ENCODE results near the gene NEDD9.

The NEDD9 gene

GRCh38 chr6:11272491-11273192 is 40.2 kb upstream of the NEDD9 start:
- no peak overlapping the region for H3K4me3 ChIP-seq (ENCODE audit: low read depth in 1 of 2, low read length in 1 of 2)
- H3K36me3 ChIP-seq: peaks cover 40% of the 10 kb centered on the region
- H3K27me3 ChIP-seq: no peaks in the 10 kb centered on the region
- peak overlapping the region; percentile 28 for H3K27ac ChIP-seq
- no peak for TF ChIP-seq CTCF (IDR thresholded peaks at IDR 0.05)
- no peaks in the 10 kb centered on the region for H3K4me1 ChIP-seq (ENCODE audit: control insufficient read depth in 1 of 2, insufficient read depth in 1 of 2, low read depth in 1 of 2, low read length in 1 of 2)
- no peaks in the 10 kb centered on the region for H3K9me3 ChIP-seq

DNA sequence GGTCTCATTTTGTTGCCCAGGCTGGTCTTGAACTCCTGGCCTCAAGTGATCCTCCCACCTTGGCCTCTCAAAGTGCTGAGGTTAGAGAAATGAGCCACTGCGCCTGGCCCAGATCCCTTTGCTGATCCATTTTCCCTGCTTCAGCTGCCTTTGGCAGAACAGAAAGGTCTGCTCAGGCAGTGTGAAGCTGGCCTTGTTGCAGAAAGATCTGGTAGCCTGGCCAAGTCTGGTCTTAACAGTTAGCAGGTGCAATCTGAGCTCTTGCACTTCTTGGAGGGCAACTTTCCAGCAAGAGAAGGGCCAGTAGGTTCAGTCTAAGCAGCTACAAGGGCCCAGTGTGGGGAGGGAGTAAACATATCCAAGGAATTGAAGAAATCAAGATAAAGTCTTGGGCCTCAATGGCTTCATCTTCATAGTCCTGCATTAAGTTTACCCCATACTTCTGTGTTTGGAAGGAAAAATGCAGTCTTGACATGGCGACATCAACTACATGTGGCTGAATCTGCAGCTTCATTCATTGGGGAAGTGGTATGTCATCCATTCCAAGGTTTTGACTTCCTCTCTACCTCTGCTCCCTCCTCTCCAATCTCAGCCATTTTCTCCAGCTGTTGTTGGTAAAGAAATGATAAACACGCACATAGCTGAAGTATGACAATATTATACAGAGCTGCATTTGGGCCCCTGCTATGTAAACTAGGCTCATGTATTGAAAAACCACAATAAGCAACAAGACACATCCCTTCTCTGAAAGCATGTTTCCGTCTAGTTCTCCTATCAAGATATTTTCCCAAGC is 39.0 kb upstream of the NEDD9 start:
- Histone ChIP-seq H3K27ac (peak overlapping the region; percentile 59), H3K4me1 (ENCODE audit: control insufficient read depth in 1 of 2, insufficient read depth in 1 of 2, low read depth in 1 of 2, low read length in 1 of 2) (no peaks in the 10 kb centered on the region), H3K9me3 (no peaks in the 10 kb centered on the region), H3K27me3 (no peaks in the 10 kb centered on the region), H3K36me3 (peaks cover 41% of the 10 kb centered on the region), H3K4me3 (ENCODE audit: low read depth in 1 of 2, low read length in 1 of 2) (no peak overlapping the region)
- TF ChIP-seq CTCF (IDR thresholded peaks at IDR 0.05): no peak

DNA sequence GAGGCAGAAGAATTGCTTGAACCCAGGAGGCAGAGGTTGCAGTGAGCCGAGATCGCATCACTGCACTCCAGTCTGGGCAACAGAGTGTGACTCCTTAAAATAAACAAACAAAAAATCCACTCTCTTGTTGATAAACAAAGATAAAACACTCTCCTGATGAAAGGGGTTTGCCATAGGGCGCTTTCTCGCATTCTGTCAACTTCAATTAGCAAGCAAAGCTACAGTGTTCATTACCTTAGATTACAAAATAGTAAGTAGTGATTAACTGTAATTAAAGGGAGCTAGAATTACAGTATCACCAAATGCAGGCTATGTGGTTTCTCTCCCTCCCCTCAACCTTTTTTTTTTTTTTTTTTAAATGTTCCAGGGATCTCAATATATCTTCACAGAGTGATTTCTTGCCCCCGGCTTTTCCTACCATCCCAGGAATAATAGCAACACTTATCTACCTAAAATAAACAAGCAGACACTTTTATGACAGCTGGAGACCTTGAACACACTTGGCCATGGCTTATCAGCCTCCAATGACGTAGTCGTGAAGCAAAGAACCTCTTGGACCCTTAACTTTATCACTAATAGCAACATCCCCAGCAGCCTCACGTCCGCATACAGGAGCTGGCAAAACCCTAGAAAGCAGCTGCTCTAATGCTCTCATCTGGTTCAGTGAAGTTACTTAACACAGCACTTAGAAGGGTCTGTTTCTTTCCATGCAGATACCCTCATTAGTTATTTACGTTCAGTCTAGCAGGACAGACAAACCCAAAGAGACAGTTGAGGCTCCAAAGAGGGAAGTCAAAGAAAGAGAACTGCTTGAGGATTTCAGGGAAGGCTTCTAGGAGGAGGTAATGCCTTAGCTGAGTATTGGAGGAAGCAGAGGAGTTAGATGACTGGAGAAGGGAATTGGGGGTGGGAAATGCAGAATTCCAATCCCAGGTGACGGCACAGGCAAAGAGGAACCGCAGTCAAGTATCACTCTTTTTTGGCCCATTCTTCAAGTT is 37.9 kb upstream of the NEDD9 start:
- no peak overlapping the region for H3K4me3 ChIP-seq (ENCODE audit: low read depth in 1 of 2, low read length in 1 of 2)
- no peak for TF ChIP-seq CTCF (IDR thresholded peaks at IDR 0.05)
- no peaks in the 10 kb centered on the region for H3K9me3 ChIP-seq
- H3K27ac ChIP-seq: no peak overlapping the region
- H3K27me3 ChIP-seq: no peaks in the 10 kb centered on the region
- peaks cover 41% of the 10 kb centered on the region for H3K36me3 ChIP-seq
- H3K4me1 ChIP-seq (ENCODE audit: control insufficient read depth in 1 of 2, insufficient read depth in 1 of 2, low read depth in 1 of 2, low read length in 1 of 2): no peaks in the 10 kb centered on the region

- H3K27me3 ChIP-seq: no peaks in the 10 kb centered on the region
- H3K9me3 ChIP-seq: no peaks in the 10 kb centered on the region
- no peaks in the 10 kb centered on the region for H3K4me1 ChIP-seq (ENCODE audit: control insufficient read depth in 1 of 2, insufficient read depth in 1 of 2, low read depth in 1 of 2, low read length in 1 of 2)
- no peak for TF ChIP-seq CTCF (IDR thresholded peaks at IDR 0.05)
- H3K36me3 ChIP-seq: peaks cover 41% of the 10 kb centered on the region
- H3K27ac ChIP-seq: no peak overlapping the region
- H3K4me3 ChIP-seq (ENCODE audit: low read depth in 1 of 2, low read length in 1 of 2): no peak overlapping the region
These were observed 36.5 kb upstream of the NEDD9 start for GRCh38 chr6:11268978-11269377.

DNA sequence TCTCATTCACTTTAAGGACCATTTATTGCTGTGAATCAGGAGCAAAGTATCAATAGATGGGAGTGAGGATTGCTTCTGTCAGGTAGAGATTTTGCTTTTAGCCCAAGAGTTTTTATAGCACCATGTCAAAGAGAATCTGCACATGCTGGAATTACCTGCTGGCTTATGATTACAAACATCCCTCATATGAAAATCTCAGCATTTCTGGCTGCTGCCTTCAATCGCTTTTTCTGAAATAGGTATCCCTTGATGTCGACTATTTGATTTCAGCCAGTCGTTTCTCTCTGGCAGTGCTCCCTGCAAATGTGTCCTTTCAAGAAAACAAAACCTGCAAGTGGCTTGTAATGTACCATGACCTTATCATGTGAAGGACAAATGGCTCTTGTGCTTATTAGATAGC is 34.5 kb upstream of the NEDD9 start:
- Histone ChIP-seq H3K27ac (no peak overlapping the region), H3K9me3 (no peaks in the 10 kb centered on the region), H3K36me3 (peaks cover 23% of the 10 kb centered on the region), H3K4me1 (ENCODE audit: control insufficient read depth in 1 of 2, insufficient read depth in 1 of 2, low read depth in 1 of 2, low read length in 1 of 2) (no peaks in the 10 kb centered on the region), H3K27me3 (no peaks in the 10 kb centered on the region), H3K4me3 (ENCODE audit: low read depth in 1 of 2, low read length in 1 of 2) (no peak overlapping the region)
- no peak for TF ChIP-seq CTCF (IDR thresholded peaks at IDR 0.05)
